HPDE6-E6E7 (cell line): ENCODE results near the gene DENND1A.

Experiments used
- DNase-seq: peaks from one replicate; pipeline ENCODE4 v3.0.0; 2011; ENCODE audit warnings: missing footprints; ENCODE audit errors: extremely low spot score

The DENND1A gene

DNA sequence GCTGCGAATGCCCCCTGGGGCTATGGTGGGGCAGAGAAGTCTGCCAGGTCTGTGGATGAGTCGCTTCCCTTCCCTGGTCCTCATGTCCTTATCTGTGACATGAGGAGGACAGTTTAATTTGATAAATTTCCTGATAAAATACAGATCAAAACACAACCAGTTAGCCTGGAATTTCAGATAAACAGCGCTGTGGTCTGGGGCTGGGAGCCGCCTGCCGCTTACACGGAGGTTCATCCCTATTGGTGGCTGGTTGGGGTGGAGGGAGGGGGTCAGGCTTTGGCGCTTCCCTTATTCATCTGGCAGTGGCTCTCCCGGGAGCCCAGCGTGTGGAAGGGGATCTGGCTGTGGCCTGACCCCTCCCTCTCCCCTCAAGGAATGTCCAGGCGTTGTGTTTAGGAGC is 556.0 kb downstream of the DENND1A start:
- no peak for DNase-seq

DNA sequence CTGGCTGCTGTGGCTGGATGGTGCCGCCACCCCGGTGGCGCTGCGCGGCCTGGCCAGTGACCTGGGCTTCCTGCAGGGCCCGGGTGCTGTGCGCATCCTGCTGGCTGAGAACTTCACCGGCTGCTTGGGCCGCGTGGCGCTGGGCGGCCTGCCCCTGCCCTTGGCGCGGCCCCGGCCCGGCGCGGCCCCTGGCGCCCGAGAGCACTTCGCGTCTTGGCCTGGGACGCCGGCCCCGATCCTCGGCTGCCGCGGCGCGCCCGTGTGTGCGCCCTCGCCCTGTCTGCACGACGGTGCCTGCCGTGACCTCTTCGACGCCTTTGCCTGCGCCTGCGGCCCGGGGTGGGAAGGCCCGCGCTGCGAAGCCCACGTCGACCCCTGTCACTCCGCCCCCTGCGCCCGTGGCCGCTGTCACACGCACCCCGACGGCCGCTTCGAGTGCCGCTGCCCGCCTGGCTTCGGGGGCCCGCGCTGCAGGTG is 556.4 kb downstream of the DENND1A start:
- DNase-seq, result no peak

DNA sequence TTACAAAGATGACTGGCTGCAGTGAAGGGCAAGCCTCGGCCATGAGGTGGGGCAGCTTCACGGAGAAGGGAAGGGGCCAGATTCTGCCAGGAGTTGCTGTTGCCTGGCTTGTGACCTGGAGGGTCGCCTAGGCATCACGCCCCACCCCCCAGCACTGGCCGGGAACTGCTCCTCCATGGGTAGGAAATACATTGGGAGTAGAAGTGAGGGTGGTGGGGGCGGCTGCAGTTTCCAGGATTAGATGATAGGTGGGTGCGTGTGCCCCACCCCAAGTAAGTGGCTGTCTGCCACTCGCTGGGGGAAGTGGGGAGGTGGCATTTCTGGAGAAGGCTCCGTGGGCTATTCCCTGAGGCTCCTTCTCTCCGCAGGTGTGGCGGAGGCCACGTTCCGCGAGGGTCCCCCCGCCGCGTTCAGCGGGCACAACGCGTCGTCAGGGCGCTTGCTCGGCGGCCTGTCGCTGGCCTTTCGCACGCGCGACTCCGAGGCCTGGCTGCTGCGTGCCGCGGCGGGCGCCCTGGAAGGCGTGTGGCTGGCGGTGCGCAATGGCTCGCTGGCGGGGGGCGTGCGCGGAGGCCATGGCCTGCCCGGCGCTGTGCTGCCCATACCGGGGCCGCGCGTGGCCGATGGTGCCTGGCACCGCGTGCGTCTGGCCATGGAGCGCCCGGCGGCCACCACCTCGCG is 557.0 kb downstream of the DENND1A start:
- DNase-seq, result no peak

GRCh38 chr9:123371805-123372590 is 557.9 kb downstream of the DENND1A start:
- DNase-seq, result no peak

DNA sequence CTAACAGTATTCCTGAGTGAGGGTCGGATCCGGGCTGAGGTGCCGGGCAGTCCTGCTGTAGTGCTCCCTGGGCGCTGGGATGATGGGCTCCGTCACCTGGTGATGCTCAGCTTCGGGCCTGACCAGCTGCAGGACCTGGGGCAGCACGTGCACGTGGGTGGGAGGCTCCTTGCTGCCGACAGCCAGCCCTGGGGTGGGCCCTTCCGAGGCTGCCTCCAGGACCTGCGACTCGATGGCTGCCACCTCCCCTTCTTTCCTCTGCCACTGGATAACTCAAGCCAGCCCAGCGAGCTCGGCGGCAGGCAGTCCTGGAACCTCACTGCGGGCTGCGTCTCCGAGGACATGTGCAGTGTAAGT is 558.7 kb downstream of the DENND1A start:
- no peak for DNase-seq

GRCh38 chr9:123370526-123371227 is 559.2 kb downstream of the DENND1A start:
- no peak for DNase-seq

GRCh38 chr9:123370108-123370507 is 559.8 kb downstream of the DENND1A start:
- no peak for DNase-seq

- DNase-seq, result no peak
Observed at GRCh38 chr9:123369296-123369695, 560.6 kb downstream of the DENND1A start.

DNA sequence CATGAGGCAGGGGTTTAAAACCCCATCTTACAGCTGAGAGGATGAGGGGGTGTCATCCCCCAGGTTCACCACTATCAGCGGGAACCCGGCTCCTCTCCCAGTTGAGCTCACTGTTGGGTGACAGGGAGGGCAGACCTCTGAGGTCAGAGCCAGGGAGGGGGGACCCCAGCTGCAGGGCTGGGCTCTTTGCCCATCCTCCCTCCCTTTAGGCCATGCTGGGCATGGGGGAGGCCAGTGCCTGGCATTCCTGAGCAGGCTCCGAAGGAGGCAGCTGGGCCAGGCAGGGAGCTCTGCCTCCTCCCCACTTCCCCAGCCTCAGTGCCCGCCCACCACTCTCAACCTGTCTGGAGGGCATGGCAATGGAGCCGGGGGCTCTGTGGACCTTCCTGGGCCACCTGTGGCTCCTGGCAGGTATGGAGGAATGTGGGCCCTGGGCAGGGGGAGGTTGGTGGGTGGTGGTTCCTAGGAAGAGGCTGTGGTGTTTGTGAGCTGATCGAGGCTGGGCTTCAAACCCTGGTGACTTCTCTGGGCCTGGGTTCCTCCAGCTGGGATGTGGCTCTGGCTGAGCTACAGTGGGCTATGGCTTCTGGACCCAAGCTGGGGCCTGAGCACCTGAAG is 561.3 kb downstream of the DENND1A start:
- DNase-seq, result no peak

- DNase-seq, result no peak
Observed at GRCh38 chr9:123368023-123368422, 561.9 kb downstream of the DENND1A start.

GRCh38 chr9:123365881-123366528 is 563.9 kb downstream of the DENND1A start:
- DNase-seq, result no peak

DNA sequence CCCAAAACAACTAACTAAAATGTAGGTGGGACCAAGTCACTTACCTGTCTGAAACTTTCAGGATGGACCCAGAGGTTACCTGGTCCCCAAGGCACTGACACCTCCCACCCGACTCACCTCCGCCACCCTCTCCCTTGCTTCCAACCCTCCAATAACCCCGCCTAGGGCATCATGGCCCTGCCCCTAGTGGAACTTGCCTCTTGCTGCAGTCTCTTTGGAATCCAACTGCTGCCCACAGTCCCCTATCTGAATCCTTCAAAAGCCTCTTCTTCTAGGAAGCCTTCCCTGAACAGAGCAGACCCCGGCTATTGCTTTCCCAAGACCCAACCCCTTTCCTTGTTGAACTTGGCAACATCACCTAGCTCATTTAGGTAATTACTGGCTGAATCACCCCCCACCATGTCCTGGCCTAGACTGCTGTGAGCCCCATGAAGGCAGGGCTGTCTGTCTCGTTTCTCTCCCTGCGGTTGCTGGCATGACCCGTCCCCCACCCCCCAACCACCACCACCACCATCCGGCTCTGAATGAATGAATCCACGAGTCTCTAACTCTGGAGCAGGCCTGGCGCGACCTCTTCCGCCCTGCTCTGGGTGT is 564.5 kb downstream of the DENND1A start:
- no peak for DNase-seq

DNA sequence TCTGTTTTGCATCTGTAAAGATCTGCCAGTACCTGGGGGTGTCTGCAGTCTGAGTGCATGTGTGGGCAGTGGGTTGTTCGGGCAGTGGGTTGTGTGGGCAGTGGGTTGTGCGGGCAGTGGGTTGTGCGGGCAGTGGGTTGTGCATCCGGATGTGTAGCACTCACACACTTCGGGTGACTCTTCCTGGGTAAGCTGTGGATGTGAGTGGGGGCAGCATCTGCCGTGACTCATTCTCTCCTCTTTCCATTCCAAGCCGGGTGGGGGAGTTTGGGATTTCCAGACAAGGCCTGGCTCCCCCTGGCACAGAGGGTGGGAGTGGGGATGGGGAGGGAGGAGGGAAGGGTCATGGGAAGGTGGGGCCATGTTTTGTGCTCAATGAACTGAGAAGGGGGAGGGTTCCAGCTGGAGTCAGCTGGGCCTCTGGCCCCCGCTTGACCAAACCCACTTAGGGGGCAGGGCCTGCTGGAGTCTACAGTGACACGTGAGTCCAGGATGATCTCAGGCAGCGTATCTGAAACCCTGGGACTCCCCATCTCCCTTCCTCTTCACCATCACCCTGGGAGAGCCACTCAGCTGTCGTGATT is 565.6 kb downstream of the DENND1A start:
- DNase-seq, result no peak

DNA sequence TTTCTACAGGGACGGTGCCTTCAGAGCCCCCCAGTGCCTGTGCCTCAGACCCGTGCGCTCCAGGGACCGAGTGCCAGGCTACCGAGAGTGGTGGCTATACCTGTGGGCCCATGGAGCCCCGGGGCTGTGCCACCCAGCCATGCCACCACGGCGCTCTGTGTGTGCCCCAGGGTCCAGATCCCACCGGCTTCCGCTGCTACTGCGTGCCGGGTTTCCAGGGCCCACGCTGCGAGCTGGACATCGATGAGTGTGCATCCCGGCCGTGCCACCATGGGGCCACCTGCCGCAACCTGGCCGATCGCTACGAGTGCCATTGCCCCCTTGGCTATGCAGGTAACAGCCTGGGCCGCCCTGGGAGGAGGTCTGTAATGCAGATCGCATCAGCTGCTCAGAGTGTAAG is 567.1 kb downstream of the DENND1A start:
- no peak for DNase-seq

- DNase-seq, result no peak
Observed at GRCh38 chr9:123361731-123362510, 568.0 kb downstream of the DENND1A start.

DNA sequence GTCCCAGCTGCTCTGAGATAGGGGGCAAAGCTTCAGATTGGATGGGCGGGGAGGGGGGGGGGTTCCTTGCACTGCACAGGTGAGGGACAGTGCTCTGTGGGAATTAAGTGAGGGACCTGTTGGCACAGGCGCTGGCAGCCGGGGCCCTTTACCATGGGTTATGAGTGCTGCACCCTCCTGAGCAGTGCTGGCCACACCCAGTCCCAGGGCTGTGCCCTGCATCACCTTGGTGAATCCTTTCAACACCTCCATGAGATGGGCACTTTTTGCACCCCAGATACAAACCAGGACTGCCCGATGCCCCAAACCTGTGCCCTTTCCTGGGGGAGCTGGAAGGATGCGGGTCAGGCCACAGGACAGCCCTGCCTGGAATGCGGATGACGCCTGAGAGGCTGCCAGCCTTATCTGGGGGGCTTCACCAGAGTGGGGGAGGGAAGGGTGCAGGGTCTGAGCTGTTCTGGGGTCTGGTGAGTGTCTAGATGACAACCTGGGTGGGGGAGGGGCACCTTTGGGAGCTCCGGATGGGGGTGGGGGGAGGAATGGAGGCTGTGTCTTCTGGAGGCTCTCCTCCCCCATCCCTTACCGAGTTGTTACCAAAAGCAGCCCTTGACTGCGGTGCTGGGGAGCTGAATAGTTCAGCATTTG is 568.7 kb downstream of the DENND1A start:
- no peak for DNase-seq

DNA sequence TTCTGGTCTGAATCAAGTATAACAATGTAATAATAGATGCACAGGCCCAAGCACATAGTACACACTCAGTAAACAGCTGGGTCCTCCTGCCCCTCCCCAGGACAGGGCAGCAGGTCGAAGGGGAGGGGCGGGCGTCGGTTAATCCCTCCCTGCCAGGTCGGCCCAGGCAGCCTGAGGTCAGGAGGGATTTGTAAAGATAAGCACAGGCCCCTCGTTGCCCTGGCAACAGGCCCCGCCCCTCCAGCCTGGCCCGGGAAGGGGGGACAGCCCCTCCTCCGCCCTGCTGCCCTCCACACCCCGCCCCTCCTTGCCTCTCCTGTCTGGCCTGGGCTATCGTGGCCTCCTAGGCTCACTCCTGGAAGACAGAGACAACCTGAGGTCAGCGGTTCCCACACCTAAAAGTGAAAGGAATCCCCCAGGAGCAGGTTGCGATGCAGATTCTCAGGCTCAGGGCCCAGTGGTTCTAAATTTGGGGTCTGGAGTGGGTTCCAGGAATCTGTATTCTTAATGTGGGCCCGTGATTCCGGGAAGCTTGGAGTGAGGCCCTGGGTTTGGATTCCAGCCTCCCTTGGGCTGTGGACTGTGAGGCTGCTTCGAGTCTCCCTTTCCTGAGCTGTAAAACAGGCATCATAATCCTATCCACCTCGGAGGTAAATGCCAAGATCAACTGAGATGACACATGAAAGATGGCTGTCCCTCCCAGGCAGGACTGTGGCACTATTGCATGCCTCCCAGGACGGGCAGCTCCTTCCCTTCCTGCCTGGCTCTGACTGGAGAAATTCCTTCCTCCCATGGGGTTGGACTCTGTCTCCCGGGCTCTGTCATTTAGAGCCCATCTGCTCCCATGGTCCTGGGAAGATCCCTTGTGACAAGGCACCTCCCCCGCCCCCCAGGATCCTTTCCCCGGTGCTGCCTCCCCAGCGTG is 569.5 kb downstream of the DENND1A start:
- no peak for DNase-seq

GRCh38 chr9:123359546-123359945 is 570.4 kb downstream of the DENND1A start:
- no peak for DNase-seq

DNA sequence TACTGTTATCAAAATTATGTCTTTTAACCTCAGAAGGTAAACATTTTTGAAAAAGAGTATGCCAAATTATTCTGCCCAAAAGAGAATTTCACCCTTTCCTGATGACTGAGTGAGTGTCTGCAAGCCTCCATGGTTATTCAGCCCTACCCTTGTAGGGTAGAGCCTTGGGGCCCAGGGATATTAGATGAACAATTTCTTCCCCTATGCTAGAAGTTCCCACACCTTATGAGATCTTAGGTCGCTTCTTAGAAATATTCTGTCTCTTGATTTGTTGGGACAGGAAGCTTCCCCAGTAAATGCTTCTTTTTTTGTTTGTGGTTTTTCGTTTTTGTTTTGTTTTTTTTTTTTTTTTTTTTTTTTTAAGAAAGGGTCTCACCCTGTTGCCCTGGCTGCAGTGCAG is 570.8 kb downstream of the DENND1A start:
- DNase-seq, result no peak
